ENCODE data around the gene GPS2.

GPS2 gene

GRCh38 chr17:7280519-7281073 lies 34.6 kb downstream of the GPS2 start:
- no peak for TF ChIP-seq Cebpa-rat (IDR thresholded peaks at IDR 0.05)
- Histone ChIP-seq H3K27ac (peak overlapping the region in 10 of 11 experiments; percentile 18 to 85 (median 72); a peak in 19 of 22 replicates), H3K4me1 (peaks cover 24 to 35% (median 26%) of the 10 kb centered on the region in 10 experiments), H3K36me3 (no peaks in the 10 kb centered on the region), H3K4me3 (peak overlapping the region; percentile 58 to 75 (median 64)), H4K20me1 (no peaks in the 10 kb centered on the region; a peak in 2 of 22 replicates), H3K9ac (peak overlapping the region; percentile 43 to 83 (median 71); a peak in 21 of 22 replicates), H3K9me3 (replicated peaks in 1 of 11) (no peaks in the 10 kb centered on the region), H3K4me2 (peak overlapping the region; percentile 98 to 100 (median 100)), H3K27me3 (peaks cover 7 to 16% (median 11%) of the 10 kb centered on the region in 11 experiments; a peak in 19 of 22 replicates)

GRCh38 chr17:7279448-7279847 lies 35.7 kb downstream of the GPS2 start:
- Histone ChIP-seq H3K4me1 (peaks cover 24 to 35% (median 26%) of the 10 kb centered on the region in 10 experiments), H3K9me3 (replicated peaks in 1 of 11) (no peaks in the 10 kb centered on the region), H3K27ac (no peak overlapping the region), H3K36me3 (no peaks in the 10 kb centered on the region), H3K9ac (no peak overlapping the region), H4K20me1 (no peaks in the 10 kb centered on the region; a peak in 2 of 22 replicates), H3K27me3 (peaks cover 7 to 16% (median 11%) of the 10 kb centered on the region in 11 experiments; a peak in 19 of 22 replicates), H3K4me2 (no peak overlapping the region), H3K4me3 (no peak overlapping the region)
- TF ChIP-seq Cebpa-rat (IDR thresholded peaks at IDR 0.05), result no peak

DNA sequence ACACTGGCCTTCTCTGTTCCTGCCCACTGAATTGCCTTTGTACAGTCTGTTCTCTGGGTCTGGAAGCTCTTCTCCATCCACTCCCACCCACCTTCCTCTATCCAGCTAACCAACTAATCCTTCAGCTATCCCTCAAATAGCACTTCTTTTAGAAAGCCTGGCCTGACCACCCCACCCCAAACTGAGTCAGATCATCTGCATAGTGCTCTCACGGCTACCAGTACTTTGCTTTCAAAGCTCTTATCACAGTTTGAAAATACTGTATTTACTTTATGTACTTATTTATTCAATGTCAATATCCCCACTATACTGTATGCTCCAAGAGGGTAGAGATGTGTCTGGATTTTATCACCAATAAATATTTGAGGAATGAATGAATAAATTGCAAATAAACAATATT lies 48.4 kb downstream of the GPS2 start:
- peaks cover 6 to 43% (median 19%) of the 10 kb centered on the region in 10 experiments; a peak in 17 of 20 replicates for H3K4me1 ChIP-seq
- H4K20me1 ChIP-seq, result peaks cover 0 to 6% (median 0%) of the 10 kb centered on the region in 11 experiments; a peak in 2 of 22 replicates
- no peak for TF ChIP-seq Cebpa-rat (IDR thresholded peaks at IDR 0.05)
- no peak overlapping the region for H3K27ac ChIP-seq
- H3K9me3 ChIP-seq (replicated peaks in 1 of 11), result no peaks in the 10 kb centered on the region
- H3K36me3 ChIP-seq, result no peaks in the 10 kb centered on the region
- H3K4me3 ChIP-seq, result no peak overlapping the region
- peak overlapping the region in 1 of 11 experiments; percentile 26; a peak in 4 of 22 replicates for H3K4me2 ChIP-seq
- no peak overlapping the region for H3K9ac ChIP-seq
- peaks cover 11 to 44% (median 37%) of the 10 kb centered on the region in 11 experiments for H3K27me3 ChIP-seq

- Histone ChIP-seq H3K27me3 (peaks cover 27 to 75% (median 68%) of the 10 kb centered on the region in 11 experiments), H3K4me1 (peaks cover 19 to 74% (median 44%) of the 10 kb centered on the region in 10 experiments), H3K27ac (peak overlapping the region in 3 of 11 experiments; percentile 43 to 62 (median 52); a peak in 6 of 22 replicates), H3K9me3 (replicated peaks in 1 of 11) (no peaks in the 10 kb centered on the region), H3K4me3 (peak overlapping the region in 4 of 10 experiments; percentile 44 to 62 (median 56); a peak in 7 of 20 replicates), H3K9ac (peak overlapping the region in 2 of 11 experiments; percentile 46 to 51; a peak in 2 of 22 replicates), H4K20me1 (peaks cover 0 to 33% (median 21%) of the 10 kb centered on the region in 11 experiments; a peak in 15 of 22 replicates), H3K4me2 (peak overlapping the region in 8 of 11 experiments; percentile 61 to 100 (median 84); a peak in 16 of 22 replicates), H3K36me3 (peaks cover 17 to 22% (median 19%) of the 10 kb centered on the region in 11 experiments)
- no peak for TF ChIP-seq Cebpa-rat (IDR thresholded peaks at IDR 0.05)
Observed at GRCh38 chr17:7263801-7264078, 51.4 kb downstream of the GPS2 start.

DNA sequence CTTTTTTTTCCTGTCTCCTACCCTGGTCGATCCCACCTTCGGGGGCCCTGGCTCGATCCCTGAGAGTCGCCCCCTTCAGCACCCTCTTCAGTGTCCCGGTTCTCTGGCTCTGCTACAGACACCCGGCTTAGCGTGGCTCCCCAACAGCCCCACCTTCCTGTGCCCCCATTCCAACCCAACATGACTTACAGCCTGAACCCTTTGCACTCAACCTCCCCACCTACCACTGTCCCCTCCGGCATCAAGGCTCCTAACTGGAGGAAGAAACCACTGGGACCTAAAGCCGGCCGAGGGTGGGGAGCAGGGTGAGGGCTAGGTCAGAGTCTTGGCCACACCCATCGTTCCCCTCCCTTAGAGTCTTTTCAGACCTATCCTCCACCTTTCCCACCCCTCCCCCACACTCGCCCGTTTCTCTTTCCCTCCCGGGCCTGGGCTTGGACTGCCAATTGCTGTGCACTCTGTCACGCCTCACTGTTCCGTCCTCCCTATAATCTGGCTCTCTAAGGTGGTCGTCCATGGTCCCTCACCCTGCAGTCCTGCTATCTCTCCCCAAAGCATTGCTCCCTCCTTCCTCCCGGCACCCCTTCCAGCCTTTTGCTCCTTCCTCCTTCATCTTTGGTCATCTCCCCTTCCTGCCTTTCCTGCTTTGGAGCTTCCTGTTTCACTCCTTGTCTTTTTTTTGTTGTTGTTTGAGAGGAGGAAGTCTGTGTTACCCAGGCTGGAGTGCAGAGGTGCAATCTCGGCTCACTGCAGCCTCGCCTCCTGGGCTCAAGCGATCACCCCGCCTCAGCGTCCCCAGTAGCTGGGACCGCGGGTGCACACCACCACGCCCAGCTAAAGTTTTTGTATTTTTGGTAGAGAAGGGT lies 52.0 kb downstream of the GPS2 start:
- Histone ChIP-seq H3K9me3 (replicated peaks in 1 of 11) (no peaks in the 10 kb centered on the region), H3K27me3 (peaks cover 27 to 79% (median 70%) of the 10 kb centered on the region in 11 experiments), H3K4me3 (peak overlapping the region in 8 of 10 experiments; percentile 10 to 62 (median 46); a peak in 14 of 20 replicates), H3K4me1 (peaks cover 19 to 79% (median 47%) of the 10 kb centered on the region in 10 experiments), H3K36me3 (peaks cover 23 to 27% (median 25%) of the 10 kb centered on the region in 11 experiments), H4K20me1 (peaks cover 0 to 35% (median 24%) of the 10 kb centered on the region in 11 experiments; a peak in 15 of 22 replicates), H3K27ac (peak overlapping the region in 5 of 11 experiments; percentile 6 to 62 (median 52); a peak in 8 of 22 replicates), H3K9ac (peak overlapping the region in 4 of 11 experiments; percentile 46 to 80 (median 63); a peak in 8 of 22 replicates), H3K4me2 (peak overlapping the region; percentile 22 to 100 (median 79))
- TF ChIP-seq Cebpa-rat (IDR thresholded peaks at IDR 0.05), result no peak

Measured in BLaER1 treated with 17β-estradiol and CSF1 and Interleukin-3, amounts not matched to agents 10 nM and 100 nM (cell line).